Glutamatergic neuron (in vitro differentiated cells): ENCODE data around the gene SLC45A3. TPM values are rescaled to one million over a fixed set of nuclear protein-coding genes. Genes with fewer than 3 reads are reported as not detected.

Source experiments
- DNase-seq: peaks from one replicate; pipeline ENCODE4 v3.0.0; 2022
- H3K27ac Mint-ChIP-seq: one replicate; pipeline ENCODE4 v1.8.0; 2020; ENCODE audit warnings: mild to moderate bottlenecking, mixed read lengths, inconsistent platforms; ENCODE audit not compliant: unreplicated experiment
- H3K27me3 Mint-ChIP-seq: one replicate; pipeline ENCODE4 v1.8.0; 2020; ENCODE audit warnings: mild to moderate bottlenecking, moderate library complexity, mixed read lengths, inconsistent platforms; ENCODE audit not compliant: unreplicated experiment
- H3K36me3 Mint-ChIP-seq: one replicate; pipeline ENCODE4 v1.8.0; 2020; ENCODE audit warnings: mild to moderate bottlenecking, mixed read lengths, inconsistent platforms; ENCODE audit not compliant: unreplicated experiment
- H3K4me1 Mint-ChIP-seq: one replicate; pipeline ENCODE4 v1.8.0; 2020; ENCODE audit warnings: mild to moderate bottlenecking, low read depth, mixed read lengths, inconsistent platforms; ENCODE audit not compliant: unreplicated experiment
- H3K4me3 Mint-ChIP-seq: one replicate; pipeline ENCODE4 v1.8.0; 2020; ENCODE audit warnings: mild to moderate bottlenecking, mixed read lengths, inconsistent platforms; ENCODE audit not compliant: unreplicated experiment
- H3K9me3 Mint-ChIP-seq: one replicate; pipeline ENCODE4 v1.8.0; 2020; ENCODE audit warnings: mild to moderate bottlenecking, moderate library complexity, mixed read lengths, inconsistent platforms; ENCODE audit not compliant: unreplicated experiment
- total RNA-seq: library from RNA; stranded (reverse); fragmentation: NEBNext Ultra II Directional; extraction: Animal tissue kit (Norgen Biotek cat#: 25700); gene quantifications from one replicate; pipeline ENCODE4 v1.2.1, GENCODE V29; 2021; ENCODE audit not compliant: unreplicated experiment
- TF ChIP-seq, protein P1 (sequence below): fragments of 200-600 bp; sonication (generic); IDR thresholded peaks from one replicate; pipeline ENCODE4 v1.5.0; 2021; ENCODE audit not compliant: partially characterized antibody, unreplicated experiment

Gene SLC45A3
- total RNA-seq, 1 donor from 2014 or later, result 3.7 TPM

DNA sequence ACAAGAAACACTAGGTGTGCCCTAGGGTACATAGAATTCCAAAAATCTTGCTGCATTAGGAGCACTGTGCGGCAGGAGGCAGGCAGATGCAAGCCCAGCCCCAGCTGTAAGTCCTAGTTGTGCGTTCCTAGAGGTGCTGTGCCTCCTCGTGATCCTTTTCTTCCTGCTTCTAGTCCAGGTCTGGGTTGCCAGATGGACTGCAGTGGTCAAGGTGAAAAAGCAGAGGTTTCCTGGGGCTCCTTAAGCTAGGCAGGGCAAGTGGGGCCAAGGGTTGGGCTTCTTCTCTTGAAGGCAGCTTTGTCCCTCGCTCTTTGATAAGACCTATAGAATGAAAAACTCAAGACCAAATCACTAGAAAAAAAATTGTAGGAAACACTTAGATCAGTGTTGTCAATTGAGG, 21.6 kb upstream of the SLC45A3 start:
- Mint-ChIP-seq H3K27me3 (peaks cover 5% of the 10 kb centered on the region), H3K27ac (no peak overlapping the region), H3K4me1 (peaks cover 3% of the 10 kb centered on the region), H3K36me3 (no peaks in the 10 kb centered on the region), H3K4me3 (no peak overlapping the region), H3K9me3 (no peaks in the 10 kb centered on the region)
- DNase-seq, result no peak
- TF ChIP-seq, protein P1, sequence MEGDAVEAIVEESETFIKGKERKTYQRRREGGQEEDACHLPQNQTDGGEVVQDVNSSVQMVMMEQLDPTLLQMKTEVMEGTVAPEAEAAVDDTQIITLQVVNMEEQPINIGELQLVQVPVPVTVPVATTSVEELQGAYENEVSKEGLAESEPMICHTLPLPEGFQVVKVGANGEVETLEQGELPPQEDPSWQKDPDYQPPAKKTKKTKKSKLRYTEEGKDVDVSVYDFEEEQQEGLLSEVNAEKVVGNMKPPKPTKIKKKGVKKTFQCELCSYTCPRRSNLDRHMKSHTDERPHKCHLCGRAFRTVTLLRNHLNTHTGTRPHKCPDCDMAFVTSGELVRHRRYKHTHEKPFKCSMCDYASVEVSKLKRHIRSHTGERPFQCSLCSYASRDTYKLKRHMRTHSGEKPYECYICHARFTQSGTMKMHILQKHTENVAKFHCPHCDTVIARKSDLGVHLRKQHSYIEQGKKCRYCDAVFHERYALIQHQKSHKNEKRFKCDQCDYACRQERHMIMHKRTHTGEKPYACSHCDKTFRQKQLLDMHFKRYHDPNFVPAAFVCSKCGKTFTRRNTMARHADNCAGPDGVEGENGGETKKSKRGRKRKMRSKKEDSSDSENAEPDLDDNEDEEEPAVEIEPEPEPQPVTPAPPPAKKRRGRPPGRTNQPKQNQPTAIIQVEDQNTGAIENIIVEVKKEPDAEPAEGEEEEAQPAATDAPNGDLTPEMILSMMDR, result no peak

- TF ChIP-seq, protein P1, result no peak
- Mint-ChIP-seq H3K27me3 (peaks cover 6% of the 10 kb centered on the region), H3K4me1 (peaks cover 3% of the 10 kb centered on the region), H3K27ac (no peak overlapping the region), H3K36me3 (no peaks in the 10 kb centered on the region), H3K4me3 (no peak overlapping the region), H3K9me3 (no peaks in the 10 kb centered on the region)
- DNase-seq, result no peak
These were observed 21.1 kb upstream of the SLC45A3 start for GRCh38 chr1:205701420-205701819.

- TF ChIP-seq, protein P1, result no peak
- peaks cover 6% of the 10 kb centered on the region for H3K27me3 Mint-ChIP-seq
- H3K4me3 Mint-ChIP-seq, result no peak overlapping the region
- H3K9me3 Mint-ChIP-seq, result no peaks in the 10 kb centered on the region
- H3K4me1 Mint-ChIP-seq, result peaks cover 3% of the 10 kb centered on the region
- DNase-seq, result no peak
- H3K27ac Mint-ChIP-seq, result no peak overlapping the region
- no peaks in the 10 kb centered on the region for H3K36me3 Mint-ChIP-seq
These were observed 20.6 kb upstream of the SLC45A3 start for GRCh38 chr1:205700865-205701401.

- H3K27me3 Mint-ChIP-seq, result peaks cover 6% of the 10 kb centered on the region
- TF ChIP-seq, protein P1, result no peak
- H3K9me3 Mint-ChIP-seq, result no peaks in the 10 kb centered on the region
- no peak overlapping the region for H3K27ac Mint-ChIP-seq
- H3K36me3 Mint-ChIP-seq, result no peaks in the 10 kb centered on the region
- no peak overlapping the region for H3K4me3 Mint-ChIP-seq
- H3K4me1 Mint-ChIP-seq, result peaks cover 3% of the 10 kb centered on the region
- no peak for DNase-seq
These were observed 19.1 kb upstream of the SLC45A3 start for GRCh38 chr1:205699416-205699815.

GRCh38 chr1:205698921-205699320, 18.6 kb upstream of the SLC45A3 start:
- no peak for DNase-seq
- Mint-ChIP-seq H3K36me3 (no peaks in the 10 kb centered on the region), H3K27ac (no peak overlapping the region), H3K4me1 (peaks cover 3% of the 10 kb centered on the region), H3K4me3 (no peak overlapping the region), H3K9me3 (no peaks in the 10 kb centered on the region), H3K27me3 (peaks cover 6% of the 10 kb centered on the region)
- TF ChIP-seq, protein P1, result no peak
